Stimulated activated CD8-positive, alpha-beta memory T cell treated with anti-CD3 and anti-CD28 coated beads, Interleukin-15, amount 100 ng/mL, for 4 hours (primary cell): ENCODE measurements around the gene SSX2IP.
"Not testable (repeated sequence)": the region's sequence is repeated elsewhere in the genome, so short reads cannot be mapped to it uniquely, and the experiment has no call there.

Source experiments
- DNase-seq, 2 donors: peaks; one replicate each; pipeline ENCODE4 v3.0.0-alpha.2; 2020; ENCODE audit warnings: low read depth in 2 of 2

SSX2IP gene, protein sequence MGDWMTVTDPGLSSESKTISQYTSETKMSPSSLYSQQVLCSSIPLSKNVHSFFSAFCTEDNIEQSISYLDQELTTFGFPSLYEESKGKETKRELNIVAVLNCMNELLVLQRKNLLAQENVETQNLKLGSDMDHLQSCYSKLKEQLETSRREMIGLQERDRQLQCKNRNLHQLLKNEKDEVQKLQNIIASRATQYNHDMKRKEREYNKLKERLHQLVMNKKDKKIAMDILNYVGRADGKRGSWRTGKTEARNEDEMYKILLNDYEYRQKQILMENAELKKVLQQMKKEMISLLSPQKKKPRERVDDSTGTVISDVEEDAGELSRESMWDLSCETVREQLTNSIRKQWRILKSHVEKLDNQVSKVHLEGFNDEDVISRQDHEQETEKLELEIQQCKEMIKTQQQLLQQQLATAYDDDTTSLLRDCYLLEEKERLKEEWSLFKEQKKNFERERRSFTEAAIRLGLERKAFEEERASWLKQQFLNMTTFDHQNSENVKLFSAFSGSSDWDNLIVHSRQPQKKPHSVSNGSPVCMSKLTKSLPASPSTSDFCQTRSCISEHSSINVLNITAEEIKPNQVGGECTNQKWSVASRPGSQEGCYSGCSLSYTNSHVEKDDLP

DNA sequence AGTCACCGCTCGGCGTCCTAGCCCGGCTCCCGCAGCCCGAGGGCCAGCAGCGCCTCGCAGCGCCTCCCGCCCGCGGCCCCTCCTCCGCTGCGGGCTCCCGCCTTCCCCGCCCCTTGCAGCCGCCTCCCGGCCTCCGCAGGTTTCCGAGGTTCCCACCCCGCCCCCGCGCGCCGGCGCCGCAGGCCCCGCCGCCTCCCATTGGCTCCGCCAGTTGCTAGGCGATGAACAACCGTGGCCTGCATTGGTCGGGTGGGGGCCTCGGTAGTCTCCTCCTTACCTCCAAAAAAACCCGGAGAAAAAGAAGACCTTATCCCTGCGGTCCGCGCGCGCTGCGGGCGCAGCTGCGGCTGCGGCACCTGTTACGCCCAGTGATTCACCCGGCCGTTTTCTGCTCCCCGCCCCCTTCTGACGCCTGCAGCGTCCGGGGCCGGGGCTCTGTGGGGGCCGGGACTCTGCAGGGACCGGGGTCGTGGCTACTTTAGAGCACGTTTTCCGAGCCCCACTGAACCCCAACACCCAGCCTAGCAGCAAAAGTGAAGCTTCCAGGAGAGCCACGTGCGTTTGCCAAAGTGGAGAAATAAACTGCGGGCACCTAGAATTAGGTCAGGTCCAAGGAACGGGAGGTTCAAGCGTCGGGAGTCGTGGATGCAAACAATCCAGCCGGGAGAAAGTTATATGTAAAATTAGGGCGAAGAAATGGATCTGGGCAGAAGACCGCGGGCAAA lies at the start of gene SSX2IP:
SSX2IP (minus strand) TSS at position 65 of the 725 bp plus-strand sequence. CDS start 19,242 bp downstream, outside the sequence.
- peak; percentile 99 for DNase-seq

DNA sequence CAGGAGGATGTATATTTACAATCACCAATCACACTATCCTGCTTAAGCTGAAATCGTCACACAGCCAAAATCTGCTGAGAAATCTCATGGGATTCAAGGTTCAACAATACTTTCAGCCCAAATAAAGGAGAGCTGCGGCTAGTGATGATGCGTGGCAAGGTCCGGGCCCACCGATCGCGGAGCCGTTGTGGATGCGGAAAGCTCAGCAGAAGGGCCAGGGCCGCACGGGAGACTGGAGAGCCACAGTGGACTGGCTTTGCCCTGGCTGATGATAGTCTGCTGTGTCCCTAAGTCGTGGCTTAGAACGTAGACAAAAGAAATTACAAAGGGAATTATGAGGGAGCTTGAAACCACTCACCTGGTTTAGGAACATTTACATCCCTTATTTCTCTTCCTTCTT lies 48.0 kb upstream of the SSX2IP start:
- DNase-seq, result no peak

DNA sequence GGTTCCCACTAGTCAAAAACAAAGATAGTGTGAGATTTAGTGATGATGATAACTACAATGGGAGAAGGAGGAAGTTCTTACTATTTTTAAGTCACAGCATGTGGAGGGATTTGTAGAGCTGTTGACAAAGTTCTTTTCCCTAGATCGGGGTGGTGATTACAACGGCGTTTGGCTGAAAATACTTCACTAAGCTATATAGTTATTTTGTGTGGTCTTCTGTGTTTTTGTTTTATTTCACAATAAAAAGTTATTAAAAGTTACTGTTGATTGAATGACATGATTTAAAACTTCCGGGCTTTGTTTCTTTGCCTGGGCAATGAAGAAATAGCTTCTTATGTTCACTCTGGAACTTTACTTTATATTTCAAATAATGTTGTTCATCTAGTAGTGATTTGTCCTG lies 47.3 kb upstream of the SSX2IP start:
- no peak for DNase-seq

DNA sequence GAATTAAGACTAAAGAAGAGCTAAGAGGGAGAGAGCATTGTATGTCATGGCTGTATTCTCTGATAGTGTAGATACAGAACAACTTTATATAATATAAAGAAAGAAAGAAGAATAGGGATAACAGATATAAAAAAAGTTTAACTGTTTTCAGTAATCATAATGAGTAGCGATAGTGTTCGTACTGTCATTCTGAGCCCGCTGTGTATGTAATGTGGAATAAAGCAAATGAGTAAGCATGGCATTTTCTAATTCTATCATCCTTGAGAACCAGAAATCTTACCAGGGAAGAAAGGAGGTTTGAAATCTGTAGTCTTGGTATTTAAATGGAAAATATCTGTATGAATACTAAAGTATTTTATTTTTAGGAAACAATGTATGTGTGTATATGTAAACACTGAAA lies 46.7 kb upstream of the SSX2IP start:
- DNase-seq, result no peak

DNA sequence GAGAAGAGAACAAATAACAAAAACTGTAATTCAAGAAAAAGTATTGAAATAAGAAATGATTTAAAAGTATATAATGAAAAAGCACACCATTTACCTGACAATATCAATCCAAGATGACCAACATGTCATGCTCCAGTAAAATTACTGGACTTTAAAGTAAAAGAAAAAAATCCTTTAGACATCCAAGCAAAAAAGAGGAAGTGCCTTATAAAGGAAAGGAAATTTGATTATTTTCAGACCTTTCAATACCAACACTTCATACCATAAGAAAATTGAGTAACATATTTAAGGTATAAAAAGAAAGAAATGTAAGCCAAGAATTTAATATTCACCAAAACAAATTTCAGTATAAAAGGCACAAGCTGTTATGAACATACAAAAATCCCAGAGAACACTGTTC lies 46.2 kb upstream of the SSX2IP start:
- DNase-seq, result no peak

DNA sequence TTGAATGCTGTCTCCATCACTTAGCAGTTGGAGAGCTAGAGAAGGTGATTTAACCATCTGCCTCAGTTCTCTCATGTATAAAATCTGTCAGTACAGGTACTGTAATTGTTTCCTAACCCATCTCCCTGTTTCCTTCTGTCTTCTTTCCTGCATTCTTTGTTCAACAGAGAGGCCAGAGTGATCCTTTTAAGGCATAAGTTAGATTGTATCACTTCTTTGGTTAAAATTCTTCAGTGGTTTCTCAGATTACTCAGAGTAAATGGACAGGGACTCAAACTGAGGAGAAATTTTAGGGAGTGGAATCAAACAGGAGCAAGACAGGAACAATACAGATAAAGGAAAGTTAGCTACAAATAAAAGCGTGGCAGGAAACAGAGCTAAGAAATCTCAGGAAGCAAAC lies 45.2 kb upstream of the SSX2IP start:
- DNase-seq, result no peak

DNA sequence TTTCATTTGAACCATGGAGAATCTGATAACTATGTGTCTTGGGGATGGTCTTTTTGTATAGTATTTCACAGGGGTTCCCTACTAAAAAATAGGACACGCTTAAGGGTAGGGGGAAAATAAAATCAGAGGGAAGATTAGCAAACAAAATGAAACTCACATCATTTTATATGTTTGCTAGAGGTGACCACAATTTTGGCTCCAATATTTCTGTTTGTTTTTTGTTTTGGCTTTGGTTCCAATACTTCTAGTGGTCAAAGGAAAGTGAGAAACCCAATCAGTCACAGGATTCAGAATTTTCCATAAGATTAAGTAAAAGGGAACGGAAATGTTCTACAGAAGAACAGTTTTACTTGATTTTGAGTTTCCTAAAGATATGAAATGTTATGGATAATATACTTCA lies 42.3 kb upstream of the SSX2IP start:
- DNase-seq, result no peak

DNA sequence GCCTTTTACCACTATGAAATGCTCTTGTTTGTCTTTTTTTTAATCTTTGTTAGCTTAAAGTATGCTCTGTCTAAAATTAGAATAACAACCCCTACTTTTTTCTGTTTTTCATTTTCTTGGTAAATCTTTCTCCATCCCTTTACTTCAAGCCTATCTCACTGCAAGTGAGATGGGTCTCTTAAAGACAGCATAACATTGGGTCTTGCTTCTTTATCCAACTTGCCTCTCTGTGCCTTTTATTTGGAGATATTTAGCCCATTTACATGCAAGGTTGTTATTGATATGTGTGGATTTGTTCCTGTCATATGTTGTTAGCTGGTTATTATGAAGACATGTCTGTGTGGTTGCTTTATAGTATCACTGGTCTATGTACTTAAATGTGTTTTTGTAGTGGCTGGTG lies 41.3 kb upstream of the SSX2IP start:
- DNase-seq, result no peak

DNA sequence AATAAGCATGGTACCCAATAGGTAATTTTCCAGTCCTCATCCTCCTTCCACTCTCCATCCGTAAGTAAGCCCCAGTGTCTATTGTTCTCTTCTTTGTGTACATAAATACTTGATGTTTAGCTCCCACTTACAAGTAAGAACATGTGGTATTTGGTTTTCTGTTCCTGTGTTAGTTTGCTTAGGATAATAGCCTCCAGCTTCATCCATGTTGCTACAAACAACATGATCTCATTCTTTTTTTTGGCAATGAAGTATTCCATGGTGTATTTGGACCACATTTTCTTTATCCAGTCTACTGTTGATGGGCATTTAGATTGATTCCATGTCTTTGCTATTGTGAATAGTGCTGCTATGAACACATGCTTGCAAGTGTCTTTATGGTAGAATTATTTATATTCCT lies 37.5 kb upstream of the SSX2IP start:
- DNase-seq, result not testable (repeated sequence)

DNA sequence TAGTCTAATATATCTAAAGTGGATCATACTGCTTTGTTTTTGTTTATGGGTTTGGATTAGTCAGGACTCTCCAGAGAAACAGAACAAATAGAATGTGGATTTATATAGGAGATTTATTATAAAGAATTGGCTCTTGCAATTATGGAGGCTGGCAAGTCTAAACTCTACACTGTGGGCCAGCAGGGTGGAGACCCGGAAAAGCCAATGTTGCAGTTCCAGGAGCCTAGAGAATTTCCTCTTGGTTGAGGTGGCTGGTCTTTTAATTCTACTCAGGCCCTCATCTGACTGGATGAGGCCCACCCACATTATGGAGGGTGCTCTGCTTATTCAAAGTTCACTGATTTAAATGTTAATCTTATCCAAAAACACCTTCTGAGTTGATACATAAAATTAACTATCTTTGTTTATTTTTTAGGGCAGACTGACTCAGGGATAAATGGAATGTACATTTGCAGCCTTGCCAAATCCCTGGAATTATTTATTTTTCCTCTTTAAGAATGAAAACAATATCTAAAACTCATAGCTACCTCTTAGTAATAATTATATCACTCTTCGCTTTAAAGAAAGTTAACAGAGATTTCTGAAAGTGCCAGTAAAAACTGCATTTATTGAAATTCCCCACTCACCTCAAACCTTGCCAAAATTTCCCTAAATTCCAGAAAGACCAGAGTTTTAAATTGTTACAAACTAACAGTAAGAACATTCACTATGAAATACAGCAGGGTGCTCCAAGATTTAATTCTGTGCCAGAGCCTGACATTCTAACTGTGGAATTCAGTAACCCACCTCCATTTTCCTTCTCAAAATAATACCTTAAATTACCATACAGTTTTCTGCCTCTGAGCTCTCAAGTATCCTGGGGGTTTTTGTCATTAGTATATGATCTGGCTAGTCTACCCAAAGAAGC lies 36.6 kb upstream of the SSX2IP start:
- no peak for DNase-seq

DNA sequence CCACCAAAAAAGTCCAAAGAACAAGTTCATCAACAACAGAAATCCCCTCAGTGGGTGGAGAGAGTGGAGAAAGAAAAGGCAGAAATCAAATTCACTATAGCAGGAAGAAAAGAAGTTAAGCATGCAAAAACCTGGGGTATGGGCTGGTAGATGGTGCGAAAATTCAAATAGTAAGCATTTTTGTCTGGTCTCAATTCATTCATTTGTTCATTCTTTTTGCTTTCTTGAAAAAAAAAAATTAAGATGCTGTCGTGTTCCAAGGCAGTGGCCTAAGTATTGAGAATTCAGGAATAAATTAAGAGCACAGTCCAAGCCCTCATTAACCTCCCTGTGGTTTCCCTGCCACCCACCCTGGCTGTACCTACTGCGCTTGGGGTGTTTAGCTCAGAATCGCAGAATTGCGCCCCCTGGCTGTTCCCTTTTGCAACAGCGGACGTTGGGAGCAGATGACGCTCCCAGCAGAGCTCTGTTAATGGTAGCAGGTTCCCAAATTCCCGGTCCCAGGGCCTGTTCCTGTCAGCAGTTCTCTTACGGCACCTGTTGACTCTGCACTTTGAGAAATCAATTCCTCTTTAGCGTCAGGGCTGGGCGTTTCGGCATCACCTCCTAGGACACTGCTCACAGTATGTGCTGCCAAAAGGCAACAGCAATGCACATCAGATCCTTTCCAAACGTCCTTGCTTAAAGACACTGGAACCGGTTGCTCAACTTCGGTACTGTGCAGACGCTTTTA lies 34.0 kb upstream of the SSX2IP start:
- DNase-seq, result peak in 1 of 2 donors; percentile 4

DNA sequence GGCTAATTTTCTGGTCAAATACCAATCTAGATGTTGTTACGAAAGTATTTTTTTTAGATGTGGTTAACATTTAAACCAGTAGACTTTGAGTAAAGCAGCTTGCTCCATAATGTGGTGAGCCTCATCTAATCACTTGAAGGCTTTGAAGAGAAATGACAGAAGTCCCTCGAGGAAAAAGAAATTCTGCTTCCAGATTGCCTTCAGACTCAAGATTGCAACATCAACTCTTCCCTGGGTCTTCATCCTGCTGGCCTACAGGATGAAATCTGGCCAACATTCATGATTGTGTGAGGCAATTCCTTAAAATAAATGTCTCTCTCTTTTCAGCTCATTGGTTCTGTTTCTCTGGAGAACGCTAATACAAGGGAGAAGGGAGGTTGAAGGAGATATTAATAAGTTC lies 32.5 kb upstream of the SSX2IP start:
- DNase-seq, result no peak

DNA sequence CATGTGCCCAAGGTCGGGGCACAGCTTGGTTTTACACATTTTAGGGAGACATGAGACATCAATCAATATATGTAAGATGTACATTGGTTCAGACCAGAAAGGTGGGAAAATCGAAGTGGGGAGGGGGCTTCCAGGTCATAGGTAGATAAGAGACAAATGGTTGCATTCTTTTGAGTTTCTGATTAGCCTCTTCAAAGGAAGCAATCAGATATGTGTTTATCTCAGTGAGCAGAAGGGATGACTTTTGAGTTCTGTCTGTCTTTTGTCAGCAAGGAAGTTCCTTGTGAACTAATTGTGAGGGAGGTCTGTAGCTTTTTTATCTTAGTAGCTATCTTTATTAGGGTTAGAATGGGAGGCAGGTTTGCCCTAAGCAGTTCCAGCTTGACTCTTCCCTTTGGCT lies 31.6 kb upstream of the SSX2IP start:
- not testable (repeated sequence) for DNase-seq

DNA sequence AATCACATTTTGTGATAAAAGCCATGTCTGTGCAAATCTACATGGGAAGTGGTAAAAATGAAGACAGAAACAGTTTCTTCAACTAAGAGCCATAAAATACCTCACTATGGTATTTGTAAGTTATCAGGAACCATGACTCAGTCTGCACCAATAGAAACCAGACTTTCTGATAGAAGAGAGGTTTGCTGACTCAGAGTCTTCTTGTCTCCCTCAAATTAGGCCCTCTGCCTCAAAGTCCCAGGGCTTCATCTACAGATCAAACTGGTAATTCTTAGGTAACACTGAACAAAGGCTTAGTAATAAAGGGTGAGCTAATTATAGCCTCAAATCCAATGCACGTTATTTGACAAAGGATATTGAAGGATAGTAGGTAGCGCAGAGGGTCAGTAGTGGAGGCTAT lies 30.9 kb upstream of the SSX2IP start:
- DNase-seq, result no peak

DNA sequence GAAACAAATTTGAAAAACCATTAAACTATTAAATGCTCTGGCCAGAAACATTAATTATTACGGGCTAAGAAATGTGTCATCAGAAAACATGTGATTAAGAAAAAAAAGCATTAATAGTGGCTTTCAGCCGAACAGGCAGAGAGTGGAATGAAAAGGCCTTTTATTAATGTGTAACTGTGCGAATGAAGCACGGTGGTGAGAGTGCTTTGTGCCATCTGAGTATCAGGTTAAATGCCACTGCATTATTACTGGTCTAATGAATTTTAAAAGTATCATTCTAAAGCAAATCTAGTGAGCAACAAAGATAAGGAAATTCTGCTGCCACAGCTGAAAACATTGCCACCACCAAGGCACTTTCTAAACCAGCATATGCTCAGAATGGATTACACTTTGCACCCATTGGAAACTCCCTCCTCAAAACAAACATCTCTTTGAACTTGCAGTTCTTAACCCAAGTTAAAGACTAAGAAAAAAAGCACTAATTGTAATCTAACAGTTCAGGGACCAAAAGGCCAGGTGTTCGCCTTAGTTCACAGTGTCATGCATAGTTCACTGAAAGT lies 30.0 kb upstream of the SSX2IP start:
- no peak for DNase-seq

DNA sequence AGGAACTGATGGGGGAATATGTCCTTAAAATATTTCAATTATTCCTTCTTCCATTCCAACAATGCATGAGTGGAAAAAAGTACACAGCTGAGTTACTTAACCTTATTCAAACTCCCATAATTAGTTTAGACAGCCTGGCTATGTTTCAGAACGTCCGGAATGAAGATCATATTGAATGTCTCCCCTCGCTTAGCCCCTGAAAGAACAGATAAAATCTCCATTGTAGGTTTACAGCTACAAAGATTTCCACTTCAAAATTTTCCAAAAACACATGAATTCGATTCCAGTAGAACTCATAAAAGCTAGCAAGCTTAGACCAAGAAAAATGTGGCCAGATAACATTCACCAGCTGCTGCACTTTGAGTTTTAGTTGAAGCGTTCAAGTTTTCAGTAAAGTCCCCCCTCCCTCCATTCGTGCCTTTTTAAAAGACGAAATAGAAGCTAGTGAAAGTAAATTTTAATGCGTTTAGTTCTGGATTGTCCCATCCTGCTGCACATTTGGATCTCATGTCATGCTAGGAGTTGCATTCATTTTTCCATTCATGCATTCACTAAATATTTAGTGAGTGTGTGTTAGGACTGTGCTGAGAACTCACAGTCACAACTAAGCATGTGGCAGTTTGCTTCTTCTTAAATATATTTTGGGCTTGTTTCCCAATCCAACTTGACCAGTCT lies 29.4 kb upstream of the SSX2IP start:
- DNase-seq, result no peak

DNA sequence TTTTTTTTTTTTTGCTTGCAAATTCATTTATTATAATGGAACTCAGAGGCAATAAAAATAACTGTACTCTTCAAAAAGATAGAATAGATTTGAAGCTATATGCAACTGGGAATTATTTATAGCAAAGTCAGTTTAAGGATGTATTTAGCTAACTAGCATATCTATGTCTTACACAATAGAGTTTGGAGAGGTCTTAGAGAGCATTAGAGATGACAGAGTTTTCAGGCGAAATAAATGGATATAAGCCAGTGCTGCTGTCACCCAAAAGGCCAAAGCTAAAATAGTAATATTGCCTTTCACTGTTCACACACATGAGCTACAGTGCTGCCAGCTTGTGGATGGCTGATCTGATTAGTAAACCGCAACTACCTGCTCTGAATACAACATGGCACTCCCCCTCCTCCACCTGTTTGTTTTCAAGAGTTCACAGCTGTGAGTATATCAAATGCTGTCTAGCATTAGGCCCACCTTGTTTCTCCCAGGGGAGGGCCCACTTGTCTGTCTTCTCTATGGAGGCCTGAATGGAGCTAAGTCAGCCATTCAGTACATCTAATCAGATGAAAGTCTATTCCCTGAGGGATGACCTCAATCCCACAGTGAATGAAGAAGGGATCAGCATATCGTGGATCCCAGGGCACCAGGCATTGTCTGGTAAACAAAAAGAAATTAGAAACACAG lies 25.2 kb upstream of the SSX2IP start:
- no peak for DNase-seq

DNA sequence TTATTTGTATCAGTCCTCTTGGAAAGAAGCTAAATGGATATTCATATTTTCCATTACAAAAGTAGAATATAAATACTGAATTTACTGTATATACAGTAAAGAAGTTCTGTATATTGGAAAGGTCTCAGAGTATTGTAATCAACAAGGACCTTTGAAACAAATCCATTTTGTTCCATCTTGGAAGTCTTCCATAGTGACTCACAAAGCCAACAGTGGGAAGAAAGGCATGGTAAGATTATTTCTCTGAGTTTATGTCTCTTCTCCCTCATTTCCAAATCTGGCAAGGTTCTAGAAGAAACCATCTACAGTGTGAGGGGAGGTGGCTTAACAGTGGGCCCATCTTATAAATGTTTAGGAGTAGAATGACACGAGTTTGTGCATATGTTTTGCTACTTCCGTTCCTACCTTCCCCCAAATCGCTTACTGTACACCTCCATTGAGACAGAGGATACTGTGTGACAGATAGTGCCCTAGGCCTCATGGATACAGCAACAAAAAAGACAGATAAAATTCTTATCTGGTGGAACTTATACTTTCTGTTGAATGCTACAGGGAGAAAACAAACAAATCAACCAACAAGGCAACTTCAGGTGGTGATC lies 22.1 kb upstream of the SSX2IP start:
- no peak for DNase-seq

DNA sequence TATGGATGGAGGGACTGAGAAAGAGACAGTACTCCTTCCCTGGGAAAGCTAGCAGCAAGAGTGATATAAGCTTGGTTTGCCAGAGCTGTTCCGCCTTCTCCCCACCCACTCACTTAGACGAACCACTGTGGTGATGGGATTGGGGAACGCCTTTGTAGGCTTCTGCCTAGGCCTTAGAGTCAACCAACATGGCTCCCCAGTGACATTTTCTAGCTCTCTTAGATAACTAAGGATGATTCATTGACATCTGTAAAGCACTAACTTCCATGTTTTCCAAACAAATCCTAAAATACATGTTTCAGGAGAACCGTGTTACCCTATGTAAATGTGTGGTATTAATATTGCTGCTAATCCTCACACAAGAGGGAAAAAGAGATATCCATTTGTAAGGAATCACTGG lies 21.6 kb upstream of the SSX2IP start:
- no peak for DNase-seq
